ENCODE results near the gene C1orf167. TPM values are rescaled to one million over a fixed set of nuclear protein-coding genes. Genes with fewer than 3 reads are reported as not detected.

Gene C1orf167
- total and polyA plus RNA-seq, 2 of the 13 experiments (the other 11 are each of a cell fraction or from before 2014, with no cell fraction given), result not detected

DNA sequence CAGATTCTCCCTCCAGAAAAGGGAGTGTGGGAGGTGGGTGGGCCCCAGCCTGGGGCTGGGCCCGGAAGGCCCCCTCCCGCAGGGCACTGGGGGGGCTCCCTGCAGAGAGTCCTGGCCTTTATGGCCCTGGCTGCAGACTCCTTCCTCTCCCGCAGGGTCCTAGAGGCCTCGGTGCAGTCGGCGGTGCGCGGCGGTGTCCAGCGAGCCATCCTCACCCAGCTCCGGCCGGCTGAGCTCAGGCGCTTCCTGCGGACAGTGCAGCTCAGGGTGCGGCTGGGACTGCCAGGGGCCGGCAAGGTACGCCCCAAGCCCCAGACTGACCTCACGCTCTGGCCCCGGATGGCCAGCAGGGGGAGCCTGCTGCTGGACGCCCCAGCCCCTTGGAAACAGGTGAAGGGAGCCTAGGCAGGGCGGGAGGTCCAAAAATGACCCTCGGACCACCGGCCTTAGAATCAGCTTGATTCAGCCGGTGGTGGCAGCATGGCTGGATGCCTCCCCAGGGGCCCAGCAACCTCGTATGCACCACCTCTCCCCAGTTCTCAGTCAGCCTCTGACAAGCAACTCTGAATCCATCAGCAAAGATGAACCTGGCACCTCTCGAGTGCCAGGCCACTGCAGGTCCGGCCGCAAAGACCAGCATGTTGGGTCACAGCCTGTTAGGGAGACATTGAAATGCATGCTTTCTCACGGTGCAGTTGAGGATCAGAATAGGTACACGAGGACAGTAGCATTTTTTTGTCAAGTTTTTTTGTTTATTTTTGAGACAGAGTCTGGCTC is 23.2 kb downstream of the C1orf167 start (continued):
- TF ChIP-seq, protein P1, sequence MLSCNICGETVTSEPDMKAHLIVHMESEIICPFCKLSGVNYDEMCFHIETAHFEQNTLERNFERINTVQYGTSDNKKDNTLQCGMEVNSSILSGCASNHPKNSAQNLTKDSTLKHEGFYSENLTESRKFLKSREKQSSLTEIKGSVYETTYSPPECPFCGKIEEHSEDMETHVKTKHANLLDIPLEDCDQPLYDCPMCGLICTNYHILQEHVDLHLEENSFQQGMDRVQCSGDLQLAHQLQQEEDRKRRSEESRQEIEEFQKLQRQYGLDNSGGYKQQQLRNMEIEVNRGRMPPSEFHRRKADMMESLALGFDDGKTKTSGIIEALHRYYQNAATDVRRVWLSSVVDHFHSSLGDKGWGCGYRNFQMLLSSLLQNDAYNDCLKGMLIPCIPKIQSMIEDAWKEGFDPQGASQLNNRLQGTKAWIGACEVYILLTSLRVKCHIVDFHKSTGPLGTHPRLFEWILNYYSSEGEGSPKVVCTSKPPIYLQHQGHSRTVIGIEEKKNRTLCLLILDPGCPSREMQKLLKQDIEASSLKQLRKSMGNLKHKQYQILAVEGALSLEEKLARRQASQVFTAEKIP (CRISPR knock-in tag; IDR thresholded peaks at IDR 0.05; ENCODE audit: borderline replicate concordance), result no peak
- TF ChIP-seq ZNF672 (CRISPR knock-in tag; IDR thresholded peaks at IDR 0.05) (no peak), SUZ12 (IDR thresholded peaks at IDR 0.05; ENCODE audit: low read depth, low read length) (no peak), ZFP90 (CRISPR knock-in tag; IDR thresholded peaks at IDR 0.05; ENCODE audit: borderline replicate concordance) (no peak; the same call in 1 of the 2 replicates), ZNF124 (CRISPR knock-in tag; IDR thresholded peaks at IDR 0.05) (0 out of 2 replicates have a peak, but pooled peaks have one; percentile 39), TAF15 (IDR thresholded peaks at IDR 0.05; ENCODE audit: low read depth, low read length, poor library complexity, severe bottlenecking) (peak; percentile 30), ZNF616 (CRISPR knock-in tag; IDR thresholded peaks at IDR 0.05; ENCODE audit: low read depth) (no peak), ZSCAN30 (CRISPR knock-in tag; IDR thresholded peaks at IDR 0.05) (no peak), NFE2L2 (IDR thresholded peaks at IDR 0.05; ENCODE audit: low read length) (no peak), HNRNPLL (IDR thresholded peaks at IDR 0.05; ENCODE audit: low read depth, low read length, poor library complexity, severe bottlenecking) (peak; percentile 73)
- TF ChIP-seq, protein P2, sequence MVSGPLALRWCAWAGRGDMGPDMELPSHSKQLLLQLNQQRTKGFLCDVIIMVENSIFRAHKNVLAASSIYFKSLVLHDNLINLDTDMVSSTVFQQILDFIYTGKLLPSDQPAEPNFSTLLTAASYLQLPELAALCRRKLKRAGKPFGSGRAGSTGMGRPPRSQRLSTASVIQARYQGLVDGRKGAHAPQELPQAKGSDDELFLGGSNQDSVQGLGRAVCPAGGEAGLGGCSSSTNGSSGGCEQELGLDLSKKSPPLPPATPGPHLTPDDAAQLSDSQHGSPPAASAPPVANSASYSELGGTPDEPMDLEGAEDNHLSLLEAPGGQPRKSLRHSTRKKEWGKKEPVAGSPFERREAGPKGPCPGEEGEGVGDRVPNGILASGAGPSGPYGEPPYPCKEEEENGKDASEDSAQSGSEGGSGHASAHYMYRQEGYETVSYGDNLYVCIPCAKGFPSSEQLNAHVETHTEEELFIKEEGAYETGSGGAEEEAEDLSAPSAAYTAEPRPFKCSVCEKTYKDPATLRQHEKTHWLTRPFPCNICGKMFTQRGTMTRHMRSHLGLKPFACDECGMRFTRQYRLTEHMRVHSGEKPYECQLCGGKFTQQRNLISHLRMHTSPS (CRISPR knock-in tag; IDR thresholded peaks at IDR 0.05; ENCODE audit: low read depth), result 0 out of 2 replicates have a peak, but pooled peaks have one; percentile 34
- TF ChIP-seq, protein P3, sequence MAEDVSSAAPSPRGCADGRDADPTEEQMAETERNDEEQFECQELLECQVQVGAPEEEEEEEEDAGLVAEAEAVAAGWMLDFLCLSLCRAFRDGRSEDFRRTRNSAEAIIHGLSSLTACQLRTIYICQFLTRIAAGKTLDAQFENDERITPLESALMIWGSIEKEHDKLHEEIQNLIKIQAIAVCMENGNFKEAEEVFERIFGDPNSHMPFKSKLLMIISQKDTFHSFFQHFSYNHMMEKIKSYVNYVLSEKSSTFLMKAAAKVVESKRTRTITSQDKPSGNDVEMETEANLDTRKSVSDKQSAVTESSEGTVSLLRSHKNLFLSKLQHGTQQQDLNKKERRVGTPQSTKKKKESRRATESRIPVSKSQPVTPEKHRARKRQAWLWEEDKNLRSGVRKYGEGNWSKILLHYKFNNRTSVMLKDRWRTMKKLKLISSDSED (CRISPR knock-in tag; IDR thresholded peaks at IDR 0.05), result no peak
- TF ChIP-seq, protein P4, sequence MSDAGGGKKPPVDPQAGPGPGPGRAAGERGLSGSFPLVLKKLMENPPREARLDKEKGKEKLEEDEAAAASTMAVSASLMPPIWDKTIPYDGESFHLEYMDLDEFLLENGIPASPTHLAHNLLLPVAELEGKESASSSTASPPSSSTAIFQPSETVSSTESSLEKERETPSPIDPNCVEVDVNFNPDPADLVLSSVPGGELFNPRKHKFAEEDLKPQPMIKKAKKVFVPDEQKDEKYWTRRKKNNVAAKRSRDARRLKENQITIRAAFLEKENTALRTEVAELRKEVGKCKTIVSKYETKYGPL (CRISPR knock-in tag; IDR thresholded peaks at IDR 0.05), result no peak
- TF ChIP-seq, protein P5, sequence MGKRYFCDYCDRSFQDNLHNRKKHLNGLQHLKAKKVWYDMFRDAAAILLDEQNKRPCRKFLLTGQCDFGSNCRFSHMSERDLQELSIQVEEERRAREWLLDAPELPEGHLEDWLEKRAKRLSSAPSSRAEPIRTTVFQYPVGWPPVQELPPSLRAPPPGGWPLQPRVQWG (CRISPR knock-in tag; IDR thresholded peaks at IDR 0.05; ENCODE audit: borderline replicate concordance, low read depth), result no peak
- TF ChIP-seq, protein P6, sequence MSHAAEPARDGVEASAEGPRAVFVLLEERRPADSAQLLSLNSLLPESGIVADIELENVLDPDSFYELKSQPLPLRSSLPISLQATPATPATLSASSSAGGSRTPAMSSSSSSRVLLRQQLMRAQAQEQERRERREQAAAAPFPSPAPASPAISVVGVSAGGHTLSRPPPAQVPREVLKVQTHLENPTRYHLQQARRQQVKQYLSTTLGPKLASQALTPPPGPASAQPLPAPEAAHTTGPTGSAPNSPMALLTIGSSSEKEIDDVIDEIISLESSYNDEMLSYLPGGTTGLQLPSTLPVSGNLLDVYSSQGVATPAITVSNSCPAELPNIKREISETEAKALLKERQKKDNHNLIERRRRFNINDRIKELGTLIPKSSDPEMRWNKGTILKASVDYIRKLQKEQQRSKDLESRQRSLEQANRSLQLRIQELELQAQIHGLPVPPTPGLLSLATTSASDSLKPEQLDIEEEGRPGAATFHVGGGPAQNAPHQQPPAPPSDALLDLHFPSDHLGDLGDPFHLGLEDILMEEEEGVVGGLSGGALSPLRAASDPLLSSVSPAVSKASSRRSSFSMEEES (CRISPR knock-in tag; IDR thresholded peaks at IDR 0.05), result peak; percentile 23; the same call in 1 of the 2 replicates
- TF ChIP-seq, protein P7, sequence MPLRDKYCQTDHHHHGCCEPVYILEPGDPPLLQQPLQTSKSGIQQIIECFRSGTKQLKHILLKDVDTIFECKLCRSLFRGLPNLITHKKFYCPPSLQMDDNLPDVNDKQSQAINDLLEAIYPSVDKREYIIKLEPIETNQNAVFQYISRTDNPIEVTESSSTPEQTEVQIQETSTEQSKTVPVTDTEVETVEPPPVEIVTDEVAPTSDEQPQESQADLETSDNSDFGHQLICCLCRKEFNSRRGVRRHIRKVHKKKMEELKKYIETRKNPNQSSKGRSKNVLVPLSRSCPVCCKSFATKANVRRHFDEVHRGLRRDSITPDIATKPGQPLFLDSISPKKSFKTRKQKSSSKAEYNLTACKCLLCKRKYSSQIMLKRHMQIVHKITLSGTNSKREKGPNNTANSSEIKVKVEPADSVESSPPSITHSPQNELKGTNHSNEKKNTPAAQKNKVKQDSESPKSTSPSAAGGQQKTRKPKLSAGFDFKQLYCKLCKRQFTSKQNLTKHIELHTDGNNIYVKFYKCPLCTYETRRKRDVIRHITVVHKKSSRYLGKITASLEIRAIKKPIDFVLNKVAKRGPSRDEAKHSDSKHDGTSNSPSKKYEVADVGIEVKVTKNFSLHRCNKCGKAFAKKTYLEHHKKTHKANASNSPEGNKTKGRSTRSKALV (CRISPR knock-in tag; IDR thresholded peaks at IDR 0.05), result peak; percentile 53; the same call in 1 of the 2 replicates

Measured in HepG2 (cell line).